Liver (tissue), 9 donors: ENCODE results near the gene DUSP1. TPM values are rescaled to one million over a fixed set of nuclear protein-coding genes. Genes with fewer than 3 reads are reported as not detected.
"Not testable (repeated sequence)": the region's sequence is repeated elsewhere in the genome, so short reads cannot be mapped to it uniquely, and the experiment has no call there.

Experiments used
- DNase-seq: peaks from one replicate; pipeline ENCODE4 v3.0.0-alpha.2; 2017; ENCODE audit warnings: low spot score
- H3K27ac ChIP-seq, 2 donors: one replicate each; pipeline ENCODE4 v1.7.0; 2013; ENCODE audit warnings: inconsistent platforms in 2 of 2, low read length in 2 of 2, control low read depth in 1 of 2, low read depth in 1 of 2, mild to moderate bottlenecking in 1 of 2
- H3K27me3 ChIP-seq, 4 donors: one replicate each; pipeline versions ENCODE4 v1.6.1 to v1.7.0; 2013; ENCODE audit warnings: low read length in 3 of 4, inconsistent platforms in 1 of 4, mild to moderate bottlenecking in 1 of 4, moderate library complexity in 1 of 4; ENCODE audit not compliant: control insufficient read depth in 4 of 4, insufficient read depth in 4 of 4
- H3K36me3 ChIP-seq, 4 donors: one replicate each; pipeline versions ENCODE4 v1.6.1 to v1.7.0; 2013; ENCODE audit warnings: low read length in 3 of 4, mild to moderate bottlenecking in 3 of 4, low read depth in 1 of 4, moderate library complexity in 1 of 4; ENCODE audit not compliant: control insufficient read depth in 4 of 4, insufficient read depth in 3 of 4
- H3K4me1 ChIP-seq, 4 donors: one replicate each; pipeline versions ENCODE4 v1.6.1 to v1.7.0; 2013; ENCODE audit warnings: low read length in 3 of 4, mild to moderate bottlenecking in 3 of 4, moderate library complexity in 1 of 4; ENCODE audit not compliant: control insufficient read depth in 4 of 4, insufficient read depth in 4 of 4
- H3K4me3 ChIP-seq, 3 donors: one replicate each; pipeline versions ENCODE4 v1.6.1 to v1.7.0; 2013; ENCODE audit warnings: low read length in 3 of 3, control low read depth in 1 of 3, low read depth in 1 of 3, mild to moderate bottlenecking in 1 of 3
- H3K9ac ChIP-seq, 2 donors: one replicate each; pipeline ENCODE4 v1.7.0; 2013; ENCODE audit warnings: low read length in 2 of 2, mild to moderate bottlenecking in 2 of 2, moderate library complexity in 2 of 2, control low read depth in 1 of 2, low read depth in 1 of 2
- H3K9me3 ChIP-seq, 4 donors: one replicate each; pipeline versions ENCODE4 v1.6.1 to v1.7.0; 2013; ENCODE audit warnings: low read length in 3 of 4; ENCODE audit not compliant: control insufficient read depth in 4 of 4
- EGR1 ChIP-seq, 2 donors: IDR thresholded peaks; 2 replicates each; pipeline ENCODE4 v1.6.1; 2016 to 2018; ENCODE audit warnings: antibody characterized with exemption in 2 of 2, low read depth in 2 of 2
- FOXA1 ChIP-seq: IDR thresholded peaks from 2 replicates; pipeline ENCODE4 v1.6.1; 2016; ENCODE audit warnings: antibody characterized with exemption
- FOXA2 ChIP-seq: IDR thresholded peaks from 2 replicates; pipeline ENCODE4 v1.6.1; 2016; ENCODE audit warnings: antibody characterized with exemption
- GABPA ChIP-seq, 2 donors: IDR thresholded peaks in 1 of 2; conservative IDR thresholded peaks in 1 of 2; 2 replicates each; pipeline ENCODE4 v1.6.1; 2016; ENCODE audit warnings: antibody characterized with exemption in 2 of 2, mild to moderate bottlenecking in 1 of 2, moderate library complexity in 1 of 2
- HNF4A ChIP-seq, 2 donors: conservative IDR thresholded peaks; 2 replicates each; pipeline ENCODE4 v1.6.1; 2016; ENCODE audit warnings: antibody characterized with exemption in 2 of 2, mild to moderate bottlenecking in 2 of 2
- HNF4G ChIP-seq: IDR thresholded peaks from 2 replicates; pipeline ENCODE4 v1.6.1; 2016; ENCODE audit warnings: antibody characterized with exemption
- JUND ChIP-seq, 2 donors: IDR thresholded peaks; 2 replicates each; pipeline ENCODE4 v1.6.1; 2016; ENCODE audit warnings: antibody characterized with exemption in 2 of 2
- NR2F2 ChIP-seq: IDR thresholded peaks from 2 replicates; pipeline ENCODE4 v1.6.1; 2016; ENCODE audit warnings: antibody characterized with exemption
- RAD21 ChIP-seq, 2 donors: IDR thresholded peaks; 2 replicates each; pipeline ENCODE4 v1.6.1; 2016; ENCODE audit warnings: antibody characterized with exemption in 2 of 2, mild to moderate bottlenecking in 2 of 2
- RXRA ChIP-seq, 2 donors: IDR thresholded peaks; 2 replicates each; pipeline ENCODE4 v1.6.1; 2017 to 2018; ENCODE audit warnings: antibody characterized with exemption in 2 of 2, mild to moderate bottlenecking in 1 of 2
- SP1 ChIP-seq: IDR thresholded peaks from 2 replicates; pipeline ENCODE4 v1.6.1; 2018; ENCODE audit warnings: antibody characterized with exemption, mild to moderate bottlenecking
- TAF1 ChIP-seq: conservative IDR thresholded peaks from 2 replicates; pipeline ENCODE4 v1.6.1; 2016; ENCODE audit warnings: antibody characterized with exemption, mild to moderate bottlenecking
- WGBS: extraction: QIAGEN DNeasy Blood & Tissue Kit; methylation state at CpG from one replicate; pipeline ENCODE4 v1.1.7; 2013; 5-methylcytosine and 5-hydroxymethylcytosine counted together
- polyA plus RNA-seq, 2 donors: library from polyadenylated mRNA; stranded (reverse) in 1 of 2; unstranded in 1 of 2; fragments of 200-250 nt in 1 of 2; fragments of >200 nt in 1 of 2; fragmentation: Nextera tagmentation in 1 of 2; extraction: Ambion mirVana in 1 of 2; gene quantifications; one replicate each; pipeline versions ENCODE4 v1.2.1 to v1.2.3, GENCODE V29; 2013 to 2015
- total RNA-seq, 2 donors: library from RNA; depleted of rRNA; stranded (reverse); fragments of >200 nt; gene quantifications; one replicate each; pipeline ENCODE4 v1.2.3, GENCODE V29; 2014
- TF ChIP-seq, protein P1 (sequence below): IDR thresholded peaks from 2 replicates; pipeline ENCODE4 v1.6.1; 2016; ENCODE audit warnings: antibody characterized with exemption
- TF ChIP-seq, protein P2 (sequence below): IDR thresholded peaks from 2 replicates; pipeline ENCODE4 v1.6.1; 2016; ENCODE audit warnings: antibody characterized with exemption, mild to moderate bottlenecking
- TF ChIP-seq, protein P3 (sequence below): fragments of 150-350 bp; IDR thresholded peaks from 2 replicates; pipeline ENCODE4 v1.5.1; 2017; ENCODE audit warnings: improper control_type of control experiment, low read depth, low read length; ENCODE audit not compliant: missing input control
- TF ChIP-seq, protein P4 (sequence below): IDR thresholded peaks from 2 replicates; pipeline ENCODE4 v1.6.1; 2016; ENCODE audit warnings: antibody characterized with exemption
- TF ChIP-seq, protein P5 (sequence below): IDR thresholded peaks from 2 replicates; pipeline ENCODE4 v1.6.1; 2016; ENCODE audit warnings: antibody characterized with exemption
- donor health status: healthy.
- donor health status: healthy.
- donor health status: healthy.
- donor health status: healthy.
- donor health status: healthy.

DUSP1 gene
- total and polyA plus RNA-seq, 4 donors, result 53.2 to 237 (median 110) TPM

DNA sequence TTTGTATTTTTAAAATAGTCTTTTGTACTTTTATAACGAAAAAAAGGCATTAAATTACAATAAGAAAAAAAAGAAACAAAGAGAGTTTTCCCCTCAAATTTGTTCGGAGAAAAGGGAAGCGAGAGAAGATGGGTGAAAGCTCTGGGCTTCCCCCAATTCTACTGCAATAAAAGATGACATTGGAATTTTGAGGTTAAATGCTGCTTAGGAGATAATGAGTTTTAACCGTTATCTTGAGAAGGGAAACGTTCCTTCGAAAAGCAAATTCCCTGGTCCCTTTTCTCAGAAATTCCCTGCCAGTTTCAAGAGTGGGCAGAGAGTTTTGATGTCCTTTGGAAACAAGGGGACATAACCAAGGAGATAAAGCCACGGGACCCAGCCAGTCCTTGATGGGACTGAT, 44.6 kb upstream of the DUSP1 start (continued):
- no peak for TF ChIP-seq HNF4A (conservative IDR thresholded peaks at IDR 0.05)
- TF ChIP-seq JUND (IDR thresholded peaks at IDR 0.05), result no peak

DNA sequence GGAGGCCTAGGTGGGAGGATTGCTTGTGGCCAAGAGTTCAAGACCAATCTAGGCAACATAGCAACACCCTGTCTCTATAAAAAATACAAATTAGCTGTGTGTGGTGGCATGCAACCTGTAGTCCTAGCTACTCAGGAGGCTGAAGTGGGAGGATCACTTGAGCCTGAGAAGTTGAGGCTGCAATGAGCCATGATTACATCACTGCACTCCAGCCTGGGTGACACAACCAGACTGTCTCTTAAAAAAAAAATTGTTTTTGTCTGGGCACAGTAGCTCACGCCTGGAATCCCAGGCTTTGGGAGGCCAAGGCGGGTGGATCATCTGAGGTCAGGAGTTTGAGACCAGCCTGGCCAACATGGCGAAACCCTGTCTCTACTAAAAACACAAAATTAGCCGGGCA, 40.0 kb upstream of the DUSP1 start:
- not testable (repeated sequence) for DNase-seq, H3K9ac ChIP-seq, H3K27ac ChIP-seq, H3K4me3 ChIP-seq, H3K36me3 ChIP-seq, H3K4me1 ChIP-seq, H3K27me3 ChIP-seq, H3K9me3 ChIP-seq
- 97% methylated on average over 4 of the region's 4 CpGs for WGBS

DNA sequence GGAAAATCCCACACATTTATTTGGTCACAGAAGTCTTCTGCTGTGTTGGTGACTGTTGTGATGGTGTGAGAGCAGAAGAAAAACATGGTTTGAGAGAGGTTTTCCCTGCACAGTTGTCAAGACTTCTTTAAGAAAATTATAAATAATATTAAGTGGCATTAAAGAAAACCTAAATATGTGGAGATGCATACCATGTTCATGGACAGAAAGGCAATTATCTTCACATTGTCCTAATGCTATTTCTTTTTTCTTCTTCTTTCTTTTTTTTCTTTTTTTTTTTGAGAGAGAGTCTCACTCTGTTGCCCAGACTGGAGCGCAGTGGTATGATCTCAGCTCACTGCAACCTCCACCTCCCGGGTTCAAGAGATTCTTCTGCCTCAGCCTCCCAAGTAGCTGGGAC, 38.8 kb upstream of the DUSP1 start:
- 96% methylated on average over 2 of the region's 2 CpGs for WGBS
- H3K4me1 ChIP-seq, result peaks cover 0 to 7% (median 1%) of the 10 kb centered on the region in 4 donors

DNA sequence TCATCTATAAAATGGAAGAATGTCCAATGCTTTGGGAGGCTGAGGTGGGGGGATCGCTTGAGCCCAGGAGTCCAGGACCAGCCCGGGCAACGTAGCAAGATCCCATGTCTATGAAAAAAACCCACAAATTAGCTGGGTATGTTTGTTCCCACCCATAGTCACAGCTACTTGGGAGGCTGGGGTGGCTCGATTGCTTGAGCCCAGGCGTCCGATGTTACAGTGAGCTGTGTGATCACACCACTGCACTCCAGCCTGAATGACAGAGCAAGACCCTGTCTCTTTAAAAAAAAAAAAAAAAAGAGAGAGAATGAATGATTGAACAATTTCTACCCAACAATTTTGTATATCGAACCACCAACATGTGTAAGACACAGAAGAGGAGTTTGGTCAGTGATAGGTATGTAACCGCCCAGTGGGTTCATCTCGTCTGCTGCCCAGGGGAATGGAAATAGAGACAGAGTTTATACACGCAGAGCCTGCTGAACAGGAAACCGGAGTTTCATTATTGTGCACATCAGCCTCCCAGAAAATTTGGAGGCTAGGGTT, 36.8 kb upstream of the DUSP1 start:
- Histone ChIP-seq H3K9ac (peak overlapping the region; percentile 67 to 96), H3K36me3 (no peaks in the 10 kb centered on the region), H3K9me3 (peaks cover 0 to 2% (median 0%) of the 10 kb centered on the region in 4 donors), H3K27ac (peak overlapping the region; percentile 85 to 87), H3K27me3 (no peaks in the 10 kb centered on the region), H3K4me3 (peak overlapping the region; percentile 2 to 30 (median 17)), H3K4me1 (peaks cover 0 to 7% (median 1%) of the 10 kb centered on the region in 4 donors)
- no peak for TF ChIP-seq HNF4A (conservative IDR thresholded peaks at IDR 0.05)
- TF ChIP-seq, protein P1, sequence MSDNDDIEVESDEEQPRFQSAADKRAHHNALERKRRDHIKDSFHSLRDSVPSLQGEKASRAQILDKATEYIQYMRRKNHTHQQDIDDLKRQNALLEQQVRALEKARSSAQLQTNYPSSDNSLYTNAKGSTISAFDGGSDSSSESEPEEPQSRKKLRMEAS, result no peak
- TF ChIP-seq, protein P2, sequence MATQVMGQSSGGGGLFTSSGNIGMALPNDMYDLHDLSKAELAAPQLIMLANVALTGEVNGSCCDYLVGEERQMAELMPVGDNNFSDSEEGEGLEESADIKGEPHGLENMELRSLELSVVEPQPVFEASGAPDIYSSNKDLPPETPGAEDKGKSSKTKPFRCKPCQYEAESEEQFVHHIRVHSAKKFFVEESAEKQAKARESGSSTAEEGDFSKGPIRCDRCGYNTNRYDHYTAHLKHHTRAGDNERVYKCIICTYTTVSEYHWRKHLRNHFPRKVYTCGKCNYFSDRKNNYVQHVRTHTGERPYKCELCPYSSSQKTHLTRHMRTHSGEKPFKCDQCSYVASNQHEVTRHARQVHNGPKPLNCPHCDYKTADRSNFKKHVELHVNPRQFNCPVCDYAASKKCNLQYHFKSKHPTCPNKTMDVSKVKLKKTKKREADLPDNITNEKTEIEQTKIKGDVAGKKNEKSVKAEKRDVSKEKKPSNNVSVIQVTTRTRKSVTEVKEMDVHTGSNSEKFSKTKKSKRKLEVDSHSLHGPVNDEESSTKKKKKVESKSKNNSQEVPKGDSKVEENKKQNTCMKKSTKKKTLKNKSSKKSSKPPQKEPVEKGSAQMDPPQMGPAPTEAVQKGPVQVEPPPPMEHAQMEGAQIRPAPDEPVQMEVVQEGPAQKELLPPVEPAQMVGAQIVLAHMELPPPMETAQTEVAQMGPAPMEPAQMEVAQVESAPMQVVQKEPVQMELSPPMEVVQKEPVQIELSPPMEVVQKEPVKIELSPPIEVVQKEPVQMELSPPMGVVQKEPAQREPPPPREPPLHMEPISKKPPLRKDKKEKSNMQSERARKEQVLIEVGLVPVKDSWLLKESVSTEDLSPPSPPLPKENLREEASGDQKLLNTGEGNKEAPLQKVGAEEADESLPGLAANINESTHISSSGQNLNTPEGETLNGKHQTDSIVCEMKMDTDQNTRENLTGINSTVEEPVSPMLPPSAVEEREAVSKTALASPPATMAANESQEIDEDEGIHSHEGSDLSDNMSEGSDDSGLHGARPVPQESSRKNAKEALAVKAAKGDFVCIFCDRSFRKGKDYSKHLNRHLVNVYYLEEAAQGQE, result no peak
- no peak for TF ChIP-seq HNF4G
- no peak for TF ChIP-seq NR2F2
- TF ChIP-seq TAF1, result no peak
- TF ChIP-seq FOXA1, result no peak
- TF ChIP-seq SP1, result no peak
- no peak for TF ChIP-seq GABPA (IDR thresholded peaks at IDR 0.05 in 1 of 2, conservative IDR thresholded peaks at IDR 0.05 in 1 of 2)
- TF ChIP-seq RXRA (IDR thresholded peaks at IDR 0.05), result no peak
- no peak for TF ChIP-seq RAD21 (IDR thresholded peaks at IDR 0.05)
- TF ChIP-seq, protein P3, sequence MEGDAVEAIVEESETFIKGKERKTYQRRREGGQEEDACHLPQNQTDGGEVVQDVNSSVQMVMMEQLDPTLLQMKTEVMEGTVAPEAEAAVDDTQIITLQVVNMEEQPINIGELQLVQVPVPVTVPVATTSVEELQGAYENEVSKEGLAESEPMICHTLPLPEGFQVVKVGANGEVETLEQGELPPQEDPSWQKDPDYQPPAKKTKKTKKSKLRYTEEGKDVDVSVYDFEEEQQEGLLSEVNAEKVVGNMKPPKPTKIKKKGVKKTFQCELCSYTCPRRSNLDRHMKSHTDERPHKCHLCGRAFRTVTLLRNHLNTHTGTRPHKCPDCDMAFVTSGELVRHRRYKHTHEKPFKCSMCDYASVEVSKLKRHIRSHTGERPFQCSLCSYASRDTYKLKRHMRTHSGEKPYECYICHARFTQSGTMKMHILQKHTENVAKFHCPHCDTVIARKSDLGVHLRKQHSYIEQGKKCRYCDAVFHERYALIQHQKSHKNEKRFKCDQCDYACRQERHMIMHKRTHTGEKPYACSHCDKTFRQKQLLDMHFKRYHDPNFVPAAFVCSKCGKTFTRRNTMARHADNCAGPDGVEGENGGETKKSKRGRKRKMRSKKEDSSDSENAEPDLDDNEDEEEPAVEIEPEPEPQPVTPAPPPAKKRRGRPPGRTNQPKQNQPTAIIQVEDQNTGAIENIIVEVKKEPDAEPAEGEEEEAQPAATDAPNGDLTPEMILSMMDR, result no peak
- TF ChIP-seq, protein P4, sequence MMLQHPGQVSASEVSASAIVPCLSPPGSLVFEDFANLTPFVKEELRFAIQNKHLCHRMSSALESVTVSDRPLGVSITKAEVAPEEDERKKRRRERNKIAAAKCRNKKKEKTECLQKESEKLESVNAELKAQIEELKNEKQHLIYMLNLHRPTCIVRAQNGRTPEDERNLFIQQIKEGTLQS, result no peak
- TF ChIP-seq FOXA2, result no peak
- no peak for TF ChIP-seq EGR1 (IDR thresholded peaks at IDR 0.05; ENCODE audit: low read depth in 2 of 2)
- TF ChIP-seq, protein P5, sequence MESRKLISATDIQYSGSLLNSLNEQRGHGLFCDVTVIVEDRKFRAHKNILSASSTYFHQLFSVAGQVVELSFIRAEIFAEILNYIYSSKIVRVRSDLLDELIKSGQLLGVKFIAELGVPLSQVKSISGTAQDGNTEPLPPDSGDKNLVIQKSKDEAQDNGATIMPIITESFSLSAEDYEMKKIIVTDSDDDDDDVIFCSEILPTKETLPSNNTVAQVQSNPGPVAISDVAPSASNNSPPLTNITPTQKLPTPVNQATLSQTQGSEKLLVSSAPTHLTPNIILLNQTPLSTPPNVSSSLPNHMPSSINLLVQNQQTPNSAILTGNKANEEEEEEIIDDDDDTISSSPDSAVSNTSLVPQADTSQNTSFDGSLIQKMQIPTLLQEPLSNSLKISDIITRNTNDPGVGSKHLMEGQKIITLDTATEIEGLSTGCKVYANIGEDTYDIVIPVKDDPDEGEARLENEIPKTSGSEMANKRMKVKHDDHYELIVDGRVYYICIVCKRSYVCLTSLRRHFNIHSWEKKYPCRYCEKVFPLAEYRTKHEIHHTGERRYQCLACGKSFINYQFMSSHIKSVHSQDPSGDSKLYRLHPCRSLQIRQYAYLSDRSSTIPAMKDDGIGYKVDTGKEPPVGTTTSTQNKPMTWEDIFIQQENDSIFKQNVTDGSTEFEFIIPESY, result no peak
- WGBS, result 89% methylated on average over 11 of the region's 11 CpGs
- DNase-seq, result no peak

More for the DNA sequence above, 38.8 kb upstream of the DUSP1 start:
- Histone ChIP-seq H3K27me3 (no peaks in the 10 kb centered on the region), H3K36me3 (no peaks in the 10 kb centered on the region), H3K4me3 (no peak overlapping the region), H3K9ac (no peak overlapping the region), H3K9me3 (peaks cover 0 to 2% (median 0%) of the 10 kb centered on the region in 4 donors), H3K27ac (no peak overlapping the region)
- DNase-seq, result no peak
- no peak for TF ChIP-seq TAF1
